Endothelial cell of umbilical vein (primary cell): ENCODE measurements around the gene THEM5.

Source experiments
- CTCF ChIP-seq, 2 donors: IDR thresholded peaks; 1 replicate in 1 of 2; 2 replicates in 1 of 2; pipeline ENCODE4 v1.5.1; 2011; ENCODE audit warnings: low read length in 2 of 2, mild to moderate bottlenecking in 2 of 2, moderate library complexity in 2 of 2, control low read depth in 1 of 2, inconsistent platforms in 1 of 2, low read depth in 1 of 2; ENCODE audit not compliant: insufficient read depth in 1 of 2; ENCODE audit errors: extremely low read depth in 1 of 2
- FOS ChIP-seq: IDR thresholded peaks from 2 replicates; pipeline ENCODE4 v1.6.1; 2011; ENCODE audit warnings: mild to moderate bottlenecking, low read length, moderate library complexity, borderline replicate concordance; ENCODE audit not compliant: insufficient read depth
- GATA2 ChIP-seq: IDR thresholded peaks from 2 replicates; pipeline ENCODE4 v1.7.0; 2011; ENCODE audit warnings: low read depth, mild to moderate bottlenecking, moderate library complexity, mixed read lengths, low read length; ENCODE audit not compliant: insufficient read length, insufficient read depth
- JUN ChIP-seq: IDR thresholded peaks from 2 replicates; pipeline ENCODE4 v1.6.1; 2011; ENCODE audit warnings: borderline replicate concordance, low read depth; ENCODE audit not compliant: insufficient read length, insufficient read depth
- MAX ChIP-seq: IDR thresholded peaks from 2 replicates; pipeline ENCODE4 v1.6.1; 2011; ENCODE audit not compliant: insufficient read depth, insufficient read length
- POLR2A ChIP-seq: IDR thresholded peaks from 2 replicates; pipeline ENCODE4 v1.6.1; 2012; ENCODE audit warnings: low read depth, mild to moderate bottlenecking, control low read depth, low read length
- POLR2AphosphoS5 ChIP-seq: IDR thresholded peaks from 2 replicates; pipeline ENCODE4 v1.6.1; 2012; ENCODE audit warnings: low read depth, mild to moderate bottlenecking, control low read depth, low read length, moderate library complexity; ENCODE audit not compliant: insufficient read depth

GRCh38 chr1:151837197-151837596 lies 16.3 kb downstream of the THEM5 start:
- TF ChIP-seq CTCF (IDR thresholded peaks at IDR 0.05; ENCODE audit: extremely low read depth in 1 of 2, insufficient read depth in 1 of 2, low read depth in 1 of 2, low read length in 2 of 2): no peak
- no peak for TF ChIP-seq POLR2A
- TF ChIP-seq POLR2AphosphoS5: no peak
- TF ChIP-seq MAX: no peak
- no peak for TF ChIP-seq JUN
- peak; percentile 20 for TF ChIP-seq FOS
- no peak for TF ChIP-seq GATA2
